Islet precursor cell (in vitro differentiated cells): Measurements from ENCODE around the gene SMOC2.
A peak's percentile ranks its signal among the peaks of the same experiment; 100 is the strongest.

Experiments
- DNase-seq: peaks from one replicate; pipeline ENCODE4 v3.0.0-alpha.2; 2018

The SMOC2 gene

GRCh38 chr6:168666699-168667427 is 225.9 kb downstream of the SMOC2 start:
- peak; percentile 85 for DNase-seq

DNA sequence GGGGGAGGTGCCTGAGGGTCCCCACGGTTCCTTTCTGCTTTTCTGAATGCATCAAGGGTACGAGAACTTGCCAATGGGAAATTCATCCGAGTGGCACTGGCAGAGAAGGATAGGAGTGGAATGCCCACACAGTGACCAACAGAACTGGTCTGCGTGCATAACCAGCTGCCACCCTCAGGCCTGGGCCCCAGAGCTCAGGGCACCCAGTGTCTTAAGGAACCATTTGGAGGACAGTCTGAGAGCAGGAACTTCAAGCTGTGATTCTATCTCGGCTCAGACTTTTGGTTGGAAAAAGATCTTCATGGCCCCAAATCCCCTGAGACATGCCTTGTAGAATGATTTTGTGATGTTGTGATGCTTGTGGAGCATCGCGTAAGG is 226.4 kb downstream of the SMOC2 start:
- no peak for DNase-seq

- DNase-seq: no peak
These were observed 229.5 kb downstream of the SMOC2 start for GRCh38 chr6:168670401-168670985.

GRCh38 chr6:168671028-168671862 is 230.3 kb downstream of the SMOC2 start:
- DNase-seq: no peak

- DNase-seq: no peak
These were observed 231.0 kb downstream of the SMOC2 start for GRCh38 chr6:168671863-168672546.

- no peak for DNase-seq
These were observed 233.6 kb downstream of the SMOC2 start for GRCh38 chr6:168674595-168674994.

GRCh38 chr6:168675375-168675774 is 234.4 kb downstream of the SMOC2 start:
- DNase-seq: no peak

GRCh38 chr6:168675933-168676551 is 235.1 kb downstream of the SMOC2 start:
- no peak for DNase-seq

DNA sequence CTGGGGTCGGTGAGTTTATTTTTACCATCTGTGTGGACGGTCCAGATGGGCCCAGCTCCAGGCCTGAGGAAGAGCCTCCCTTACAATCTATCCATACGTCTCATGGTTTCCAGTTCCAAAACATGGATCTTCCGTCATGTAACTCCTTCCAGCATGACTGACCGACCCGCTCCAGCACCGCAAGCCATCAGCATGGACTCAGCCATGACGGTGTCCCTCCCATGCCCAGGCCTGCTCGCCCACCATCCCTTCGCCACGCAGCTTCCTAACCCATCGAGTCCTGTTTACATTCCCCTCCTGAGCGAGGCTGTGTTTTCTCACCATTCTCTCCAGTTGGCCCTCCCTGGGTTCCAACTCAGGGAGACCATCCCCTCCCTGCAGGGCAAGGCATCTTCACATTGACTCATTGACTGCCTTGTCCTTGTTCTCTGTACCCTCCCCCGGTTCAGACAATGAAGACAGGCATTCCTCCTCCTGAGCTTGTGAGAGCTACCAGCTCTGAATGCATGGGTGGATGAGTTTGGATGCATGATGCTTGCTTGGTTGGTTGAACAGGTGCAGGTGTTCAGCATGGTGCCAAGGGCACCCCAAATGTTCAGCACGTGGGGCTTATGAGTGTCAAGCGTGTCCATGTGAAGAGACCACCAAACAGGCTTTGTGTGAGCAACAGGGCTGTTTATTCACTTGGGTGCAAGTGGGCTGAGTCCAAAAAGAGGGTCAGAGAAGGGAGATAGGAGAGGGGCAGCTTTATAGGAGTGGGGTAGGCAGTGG is 235.8 kb downstream of the SMOC2 start:
- DNase-seq: peak; percentile 72

DNA sequence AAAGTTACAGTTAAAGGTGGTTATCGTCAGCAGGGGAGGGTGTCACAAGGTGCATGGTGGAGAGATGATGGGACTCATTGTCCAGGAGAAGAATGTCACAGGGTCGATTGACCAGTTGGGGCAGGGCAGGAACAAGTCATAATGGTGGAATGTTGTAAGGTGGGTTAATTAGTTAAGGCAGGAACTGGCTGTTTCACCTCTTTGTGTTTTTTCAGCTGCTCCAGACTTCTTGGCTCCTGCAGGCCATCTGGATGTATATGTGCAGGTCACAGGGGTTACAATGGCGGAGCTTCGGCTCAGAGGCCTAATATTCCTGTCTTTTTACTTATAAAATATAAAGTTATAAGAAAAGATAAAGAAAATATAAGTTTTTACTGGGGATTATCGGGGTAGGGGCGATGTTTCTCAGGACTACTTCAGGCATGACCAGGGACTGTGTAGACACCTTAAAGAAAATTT is 236.4 kb downstream of the SMOC2 start:
- peak; percentile 95 for DNase-seq

- no peak for DNase-seq
These were observed 237.1 kb downstream of the SMOC2 start for GRCh38 chr6:168678077-168678476.

- DNase-seq: no peak
These were observed 237.6 kb downstream of the SMOC2 start for GRCh38 chr6:168678588-168678987.

DNA sequence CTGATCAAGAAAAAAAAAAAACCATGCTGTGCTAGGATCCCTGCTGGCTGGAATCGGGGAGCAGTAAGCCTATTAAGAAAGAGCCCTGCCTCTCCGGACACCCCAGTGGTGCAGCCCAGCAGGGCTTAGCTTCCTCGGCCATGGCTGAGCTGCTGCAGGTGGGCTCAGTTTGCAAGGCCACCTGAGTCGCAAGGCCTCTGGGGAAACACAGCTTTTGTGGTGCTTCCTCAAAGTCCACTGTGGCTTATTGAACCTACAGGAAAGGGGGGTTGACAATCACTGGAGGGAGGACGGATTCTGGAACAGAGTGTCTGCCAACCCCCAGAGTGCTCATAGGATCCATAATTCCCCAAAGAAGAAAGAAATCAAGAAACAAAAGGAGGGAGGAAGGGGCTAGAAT is 240.8 kb downstream of the SMOC2 start:
- no peak for DNase-seq

- DNase-seq: peak; percentile 72
These were observed 242.6 kb downstream of the SMOC2 start for GRCh38 chr6:168683621-168684020.

DNA sequence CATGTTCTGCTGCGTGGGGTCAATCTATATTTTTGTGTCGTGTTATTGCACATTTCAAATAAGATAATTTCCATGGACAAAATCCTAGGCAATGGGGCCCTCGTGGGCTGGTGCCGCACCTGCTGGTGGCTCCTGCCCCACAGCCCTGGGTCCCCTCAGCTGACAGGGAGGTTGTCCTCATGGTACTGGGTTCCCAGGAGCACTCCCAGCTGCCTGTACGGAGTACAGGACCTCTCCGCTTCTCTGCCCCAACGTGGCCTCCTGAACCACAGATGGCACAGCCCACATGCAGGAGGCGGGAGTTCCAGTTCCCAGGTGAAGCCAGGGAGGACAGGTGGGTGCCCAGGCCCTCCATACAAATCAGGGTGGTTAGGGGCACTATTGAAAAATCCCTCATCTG is 243.5 kb downstream of the SMOC2 start:
- no peak for DNase-seq

DNA sequence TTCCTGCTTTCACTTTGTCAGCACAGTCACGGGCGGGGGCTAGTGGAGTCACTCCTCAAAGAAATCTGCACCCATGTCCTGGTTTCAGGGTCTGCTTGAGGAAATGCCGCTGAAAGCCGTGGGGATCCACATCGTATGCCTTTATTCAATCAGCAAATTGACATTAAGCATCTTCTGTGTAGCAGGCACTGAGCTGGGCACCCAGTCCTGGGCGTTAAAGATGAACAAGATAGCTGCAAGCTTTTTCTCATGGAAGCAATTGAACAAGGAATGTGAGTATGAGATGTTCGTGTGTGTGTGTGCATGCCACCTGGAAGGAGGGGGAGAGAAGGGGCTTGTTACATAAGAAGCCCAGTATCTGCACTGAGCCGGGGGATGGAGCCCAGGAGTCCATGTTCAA is 243.9 kb downstream of the SMOC2 start:
- DNase-seq: no peak

- no peak for DNase-seq
These were observed 245.2 kb downstream of the SMOC2 start for GRCh38 chr6:168686029-168686738.

DNA sequence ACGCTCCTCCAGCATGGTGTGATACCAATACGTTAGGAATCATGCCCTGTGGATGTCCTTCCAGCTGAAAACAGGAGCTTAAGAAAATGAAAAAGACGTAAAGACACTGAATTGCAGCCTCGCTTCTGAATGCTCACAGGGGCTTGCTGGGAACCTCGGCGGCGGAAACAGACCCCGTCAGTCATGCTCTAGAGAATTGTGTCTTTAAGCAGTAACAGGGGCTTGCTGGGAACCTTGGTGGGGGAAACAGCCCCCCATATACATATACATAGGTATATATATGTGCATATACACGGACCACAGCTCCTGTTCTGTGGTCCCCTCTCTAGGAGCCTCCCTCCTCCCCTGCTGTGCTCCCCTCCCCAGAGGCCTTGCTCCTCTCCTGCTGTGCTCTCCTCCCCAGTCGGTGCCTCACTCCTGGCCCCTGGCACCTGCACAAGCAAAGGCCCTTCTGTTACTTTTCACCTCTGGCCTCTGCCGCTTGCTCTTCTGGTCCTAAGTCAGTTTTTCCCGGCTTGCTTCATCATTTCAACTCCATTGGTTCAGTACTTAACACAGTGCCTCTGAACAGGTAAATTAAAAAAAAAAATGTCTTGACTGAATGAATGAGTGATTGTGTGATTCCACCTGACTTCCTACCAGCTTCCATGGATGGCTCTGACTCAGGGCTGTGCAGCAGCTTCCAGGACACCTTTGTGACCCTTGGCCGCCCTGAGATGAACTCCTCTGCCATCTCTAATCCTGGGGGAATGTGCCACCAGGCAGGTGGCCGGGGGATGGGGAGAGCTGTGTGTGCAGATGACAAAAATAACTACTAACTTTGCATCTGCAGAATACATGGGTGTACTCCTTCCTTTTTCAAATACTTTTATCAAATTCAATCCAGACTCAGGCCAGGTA is 246.1 kb downstream of the SMOC2 start:
- no peak for DNase-seq

- DNase-seq: no peak
These were observed 249.3 kb downstream of the SMOC2 start for GRCh38 chr6:168690271-168690670.

- no peak for DNase-seq
These were observed 250.8 kb downstream of the SMOC2 start for GRCh38 chr6:168691774-168692173.
